Measurements from ENCODE around the gene PDF.

Gene PDF

DNA sequence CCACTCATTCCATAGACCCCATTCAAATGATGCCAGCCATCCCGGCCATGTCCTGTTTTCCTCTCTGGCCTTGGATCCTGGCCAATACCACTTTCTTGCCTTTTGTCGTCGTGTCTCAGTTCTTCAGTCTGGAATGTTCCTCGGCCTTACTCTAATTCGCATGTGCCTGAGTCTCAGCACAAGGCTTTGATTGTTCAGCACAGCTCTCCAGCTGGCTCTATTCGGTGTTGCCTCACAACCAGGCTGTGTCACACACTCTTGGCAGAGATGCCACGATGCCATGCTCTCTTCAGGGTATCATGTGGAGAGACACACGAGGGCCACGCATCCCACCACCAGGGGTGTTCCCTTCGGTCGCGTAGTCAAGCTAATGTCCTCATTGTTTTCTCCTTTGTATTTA, 21.1 kb downstream of the PDF start:
- no peak for TF ChIP-seq RAD21 (IDR thresholded peaks at IDR 0.05; ENCODE audit: low read depth)
- no peak for TF ChIP-seq TEAD4 (IDR thresholded peaks at IDR 0.05)
- no peak for TF ChIP-seq EGR1 (IDR thresholded peaks at IDR 0.05)
- no peak for TF ChIP-seq CREB1 (IDR thresholded peaks at IDR 0.05; ENCODE audit: low read depth)
- TF ChIP-seq, protein P1, sequence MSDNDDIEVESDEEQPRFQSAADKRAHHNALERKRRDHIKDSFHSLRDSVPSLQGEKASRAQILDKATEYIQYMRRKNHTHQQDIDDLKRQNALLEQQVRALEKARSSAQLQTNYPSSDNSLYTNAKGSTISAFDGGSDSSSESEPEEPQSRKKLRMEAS (IDR thresholded peaks at IDR 0.05): no peak
- no peak for TF ChIP-seq YY1 (IDR thresholded peaks at IDR 0.05; ENCODE audit: low read depth)
- no peak for TF ChIP-seq EP300 (IDR thresholded peaks at IDR 0.05; ENCODE audit: borderline replicate concordance)
- TF ChIP-seq FOXM1 (IDR thresholded peaks at IDR 0.05; ENCODE audit: borderline replicate concordance, low read depth): no peak

DNA sequence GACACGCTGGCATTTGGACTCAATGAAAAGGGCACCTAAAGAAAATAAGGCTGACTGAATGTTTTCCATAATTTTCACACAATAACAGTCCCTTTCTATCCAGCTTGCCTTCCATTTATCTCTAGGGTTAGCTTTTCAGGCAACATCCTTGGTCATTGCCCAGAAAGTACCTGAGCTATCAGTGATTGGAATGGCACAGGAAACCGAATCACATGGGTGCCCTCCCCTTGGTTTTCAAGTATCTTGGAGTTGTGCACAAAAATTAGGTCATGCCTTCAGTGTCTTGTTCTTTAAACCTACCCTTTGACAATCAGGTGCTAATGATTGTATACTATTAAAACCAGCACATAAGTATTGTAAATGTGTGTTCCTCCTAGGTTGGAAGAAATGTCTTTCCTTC, 22.5 kb downstream of the PDF start:
- TF ChIP-seq EGR1 (IDR thresholded peaks at IDR 0.05) (no peak), YY1 (IDR thresholded peaks at IDR 0.05; ENCODE audit: low read depth) (no peak), CREB1 (IDR thresholded peaks at IDR 0.05; ENCODE audit: low read depth) (no peak), TAF1 (IDR thresholded peaks at IDR 0.05; ENCODE audit: low read depth) (no peak), RAD21 (IDR thresholded peaks at IDR 0.05; ENCODE audit: low read depth) (no peak), FOXM1 (IDR thresholded peaks at IDR 0.05; ENCODE audit: borderline replicate concordance, low read depth) (no peak), TEAD4 (IDR thresholded peaks at IDR 0.05) (no peak), NFIC (IDR thresholded peaks at IDR 0.05) (no peak), CEBPB (IDR thresholded peaks at IDR 0.05) (no peak), TCF12 (IDR thresholded peaks at IDR 0.05; ENCODE audit: low read depth) (no peak)
- TF ChIP-seq, protein P2, sequence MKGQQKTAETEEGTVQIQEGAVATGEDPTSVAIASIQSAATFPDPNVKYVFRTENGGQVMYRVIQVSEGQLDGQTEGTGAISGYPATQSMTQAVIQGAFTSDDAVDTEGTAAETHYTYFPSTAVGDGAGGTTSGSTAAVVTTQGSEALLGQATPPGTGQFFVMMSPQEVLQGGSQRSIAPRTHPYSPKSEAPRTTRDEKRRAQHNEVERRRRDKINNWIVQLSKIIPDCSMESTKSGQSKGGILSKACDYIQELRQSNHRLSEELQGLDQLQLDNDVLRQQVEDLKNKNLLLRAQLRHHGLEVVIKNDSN (IDR thresholded peaks at IDR 0.05): no peak
- TF ChIP-seq, protein P1 (IDR thresholded peaks at IDR 0.05): no peak

GRCh38 chr16:69307091-69307490, 23.3 kb downstream of the PDF start:
- TF ChIP-seq CEBPB (IDR thresholded peaks at IDR 0.05): no peak
- TF ChIP-seq RAD21 (IDR thresholded peaks at IDR 0.05; ENCODE audit: low read depth): no peak
- no peak for TF ChIP-seq CREB1 (IDR thresholded peaks at IDR 0.05; ENCODE audit: low read depth)
- TF ChIP-seq ZBTB7A (IDR thresholded peaks at IDR 0.05; ENCODE audit: low read depth): no peak
- TF ChIP-seq, protein P2 (IDR thresholded peaks at IDR 0.05): no peak
- TF ChIP-seq TAF1 (IDR thresholded peaks at IDR 0.05; ENCODE audit: low read depth): no peak
- TF ChIP-seq, protein P3, sequence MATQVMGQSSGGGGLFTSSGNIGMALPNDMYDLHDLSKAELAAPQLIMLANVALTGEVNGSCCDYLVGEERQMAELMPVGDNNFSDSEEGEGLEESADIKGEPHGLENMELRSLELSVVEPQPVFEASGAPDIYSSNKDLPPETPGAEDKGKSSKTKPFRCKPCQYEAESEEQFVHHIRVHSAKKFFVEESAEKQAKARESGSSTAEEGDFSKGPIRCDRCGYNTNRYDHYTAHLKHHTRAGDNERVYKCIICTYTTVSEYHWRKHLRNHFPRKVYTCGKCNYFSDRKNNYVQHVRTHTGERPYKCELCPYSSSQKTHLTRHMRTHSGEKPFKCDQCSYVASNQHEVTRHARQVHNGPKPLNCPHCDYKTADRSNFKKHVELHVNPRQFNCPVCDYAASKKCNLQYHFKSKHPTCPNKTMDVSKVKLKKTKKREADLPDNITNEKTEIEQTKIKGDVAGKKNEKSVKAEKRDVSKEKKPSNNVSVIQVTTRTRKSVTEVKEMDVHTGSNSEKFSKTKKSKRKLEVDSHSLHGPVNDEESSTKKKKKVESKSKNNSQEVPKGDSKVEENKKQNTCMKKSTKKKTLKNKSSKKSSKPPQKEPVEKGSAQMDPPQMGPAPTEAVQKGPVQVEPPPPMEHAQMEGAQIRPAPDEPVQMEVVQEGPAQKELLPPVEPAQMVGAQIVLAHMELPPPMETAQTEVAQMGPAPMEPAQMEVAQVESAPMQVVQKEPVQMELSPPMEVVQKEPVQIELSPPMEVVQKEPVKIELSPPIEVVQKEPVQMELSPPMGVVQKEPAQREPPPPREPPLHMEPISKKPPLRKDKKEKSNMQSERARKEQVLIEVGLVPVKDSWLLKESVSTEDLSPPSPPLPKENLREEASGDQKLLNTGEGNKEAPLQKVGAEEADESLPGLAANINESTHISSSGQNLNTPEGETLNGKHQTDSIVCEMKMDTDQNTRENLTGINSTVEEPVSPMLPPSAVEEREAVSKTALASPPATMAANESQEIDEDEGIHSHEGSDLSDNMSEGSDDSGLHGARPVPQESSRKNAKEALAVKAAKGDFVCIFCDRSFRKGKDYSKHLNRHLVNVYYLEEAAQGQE (IDR thresholded peaks at IDR 0.05; ENCODE audit: low read depth): no peak
- no peak for TF ChIP-seq TEAD4 (IDR thresholded peaks at IDR 0.05)
- no peak for TF ChIP-seq FOXM1 (IDR thresholded peaks at IDR 0.05; ENCODE audit: borderline replicate concordance, low read depth)
- TF ChIP-seq YY1 (IDR thresholded peaks at IDR 0.05; ENCODE audit: low read depth): no peak
- TF ChIP-seq TCF12 (IDR thresholded peaks at IDR 0.05; ENCODE audit: low read depth): no peak
- no peak for TF ChIP-seq EGR1 (IDR thresholded peaks at IDR 0.05)
- TF ChIP-seq NFIC (IDR thresholded peaks at IDR 0.05): no peak

GRCh38 chr16:69306031-69306430, 24.4 kb downstream of the PDF start:
- TF ChIP-seq RAD21 (IDR thresholded peaks at IDR 0.05; ENCODE audit: low read depth): no peak

GRCh38 chr16:69302301-69302700, 28.1 kb downstream of the PDF start:
- TF ChIP-seq ZBTB7A (IDR thresholded peaks at IDR 0.05; ENCODE audit: low read depth) (no peak), YY1 (IDR thresholded peaks at IDR 0.05; ENCODE audit: low read depth) (no peak), NFIC (IDR thresholded peaks at IDR 0.05) (no peak), TAF1 (IDR thresholded peaks at IDR 0.05; ENCODE audit: low read depth) (no peak), FOXM1 (IDR thresholded peaks at IDR 0.05; ENCODE audit: borderline replicate concordance, low read depth) (no peak), CREB1 (IDR thresholded peaks at IDR 0.05; ENCODE audit: low read depth) (no peak), EP300 (IDR thresholded peaks at IDR 0.05; ENCODE audit: borderline replicate concordance) (no peak), EGR1 (IDR thresholded peaks at IDR 0.05) (no peak), TCF12 (IDR thresholded peaks at IDR 0.05; ENCODE audit: low read depth) (no peak), CEBPB (IDR thresholded peaks at IDR 0.05) (no peak), RAD21 (IDR thresholded peaks at IDR 0.05; ENCODE audit: low read depth) (no peak), TEAD4 (IDR thresholded peaks at IDR 0.05) (no peak)
- TF ChIP-seq, protein P2 (IDR thresholded peaks at IDR 0.05): no peak
- TF ChIP-seq, protein P1 (IDR thresholded peaks at IDR 0.05): no peak
- TF ChIP-seq, protein P3 (IDR thresholded peaks at IDR 0.05; ENCODE audit: low read depth): no peak

Data from Ishikawa (cell line).